NCI-H128 (cell line): ENCODE results near the gene AMN.
"Not testable (repeated sequence)": the region's sequence is repeated elsewhere in the genome, so short reads cannot be mapped to it uniquely, and the experiment has no call there.

Experiments used
- DNase-seq: peaks from one replicate; lab custom pipeline; 2025; ENCODE audit not compliant: unreplicated experiment; lab: John Stamatoyannopoulos, UW

The AMN gene

DNA sequence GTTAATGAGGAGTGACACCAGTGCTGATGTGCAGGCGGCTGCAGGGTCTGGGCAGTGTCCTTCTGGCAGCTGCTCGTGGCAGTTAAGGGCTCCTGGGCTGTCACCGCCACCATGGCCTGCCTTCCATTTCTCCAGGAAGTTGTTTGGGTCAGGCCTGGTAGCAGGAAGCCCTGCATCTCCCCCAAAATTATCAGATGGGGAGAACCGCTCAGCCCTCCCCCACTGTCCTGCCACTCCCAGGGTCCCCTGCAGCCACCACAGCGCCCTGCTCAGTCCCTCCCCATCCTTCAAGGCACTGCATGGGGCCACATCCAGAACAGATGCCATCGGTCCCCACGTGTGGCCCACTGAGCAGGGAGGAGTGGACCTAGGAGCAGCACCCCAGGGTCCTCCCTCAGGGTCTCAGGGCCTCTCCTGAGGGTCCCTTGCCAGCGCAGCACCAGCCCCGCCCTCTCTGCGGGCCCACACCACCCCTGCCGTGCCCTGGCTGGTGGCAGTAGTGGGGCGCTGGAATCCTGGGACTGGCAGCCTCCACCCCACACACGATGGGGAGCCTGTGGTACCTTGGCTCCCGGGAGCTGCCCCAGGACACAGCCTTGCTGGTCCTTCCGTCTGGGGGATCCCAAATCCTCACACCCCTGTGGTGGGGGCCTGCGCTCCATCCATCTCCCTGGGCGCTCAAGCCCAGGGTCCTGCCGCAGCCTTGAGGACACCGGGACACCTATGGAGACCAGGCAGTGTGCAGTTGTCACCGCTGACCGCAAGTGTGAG is 10.3 kb upstream of the AMN start:
- DNase-seq, result no peak

DNA sequence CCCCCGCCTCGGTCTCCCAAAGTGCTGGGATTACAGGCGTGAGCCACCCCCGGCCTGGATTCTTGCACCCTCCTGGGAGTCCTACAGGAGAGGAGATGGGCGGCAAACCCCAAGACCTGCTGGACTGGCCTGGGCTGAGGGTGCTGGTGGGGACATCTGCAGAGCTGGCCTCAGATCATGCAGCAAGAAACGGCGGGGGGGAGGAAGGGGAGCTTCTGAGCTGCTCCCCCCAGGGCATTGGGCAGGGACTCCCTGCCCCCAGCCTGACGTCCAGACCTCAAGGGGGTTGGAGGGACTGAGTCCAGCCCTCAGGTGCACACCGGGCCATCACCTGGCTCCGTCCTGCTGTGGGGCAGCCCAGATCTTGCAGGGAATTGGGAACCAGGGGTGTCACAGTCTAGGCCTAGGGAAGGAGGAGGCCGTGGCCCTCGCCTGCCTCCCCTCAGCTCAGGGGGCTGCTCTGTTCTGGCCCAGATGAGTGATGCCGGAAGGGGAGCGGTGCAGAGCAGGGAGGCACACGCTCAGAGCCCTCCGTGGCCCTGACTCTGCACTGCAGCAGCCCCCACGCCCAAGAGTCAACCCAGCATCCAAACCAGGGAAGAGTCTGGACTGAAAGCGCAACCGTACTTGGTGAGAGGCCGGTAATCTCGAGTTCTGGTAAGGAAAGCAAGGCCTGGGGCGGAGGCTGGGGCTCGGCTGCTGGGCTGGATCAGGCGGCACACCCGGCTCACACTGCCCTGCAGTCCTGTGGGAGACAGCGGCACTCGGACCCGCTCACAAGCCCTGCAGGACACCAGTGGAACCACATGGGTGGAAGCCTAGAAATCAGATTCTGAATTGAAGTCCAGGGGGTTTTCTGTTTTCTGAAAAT is 8.9 kb upstream of the AMN start:
- DNase-seq, result no peak

DNA sequence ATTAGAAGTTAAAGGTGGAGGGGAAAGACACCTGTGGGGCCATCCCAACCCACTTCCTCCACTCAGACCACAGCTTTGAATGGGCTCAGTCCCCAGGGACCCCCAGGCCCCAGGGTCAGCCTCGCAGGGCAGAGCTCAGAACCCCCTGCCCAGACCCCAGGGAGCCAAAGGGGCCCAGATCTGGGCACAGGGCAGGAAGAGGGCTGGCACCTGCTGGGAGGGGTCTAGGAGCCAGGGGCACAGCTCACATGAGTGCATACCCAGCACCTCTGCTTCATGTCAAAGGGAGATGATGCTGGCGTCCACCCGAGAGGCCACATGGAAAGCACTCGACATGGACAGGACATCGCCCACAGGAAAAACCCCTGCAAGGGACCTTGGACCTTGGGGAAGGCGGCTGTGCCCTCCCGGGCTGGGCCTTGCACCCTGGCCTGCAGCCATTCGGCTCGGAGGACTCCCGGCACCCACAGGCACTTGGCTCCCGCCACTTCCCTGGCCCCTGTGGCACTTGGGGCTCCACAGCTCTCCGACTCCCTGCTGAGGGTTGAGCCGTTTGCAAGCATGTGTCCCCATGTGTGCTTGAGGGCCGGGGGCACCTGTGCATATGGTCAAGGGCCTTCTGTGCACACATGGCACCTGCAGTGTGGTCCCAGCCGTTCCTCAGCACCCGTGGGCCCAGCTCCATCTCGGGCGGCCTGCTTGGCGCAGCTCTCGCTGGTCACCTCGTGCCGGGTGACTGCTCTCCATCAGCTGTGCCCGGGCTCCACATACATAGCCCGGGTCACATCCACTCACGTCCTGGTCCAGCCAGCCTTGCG is 7.8 kb upstream of the AMN start:
- DNase-seq, result no peak

DNA sequence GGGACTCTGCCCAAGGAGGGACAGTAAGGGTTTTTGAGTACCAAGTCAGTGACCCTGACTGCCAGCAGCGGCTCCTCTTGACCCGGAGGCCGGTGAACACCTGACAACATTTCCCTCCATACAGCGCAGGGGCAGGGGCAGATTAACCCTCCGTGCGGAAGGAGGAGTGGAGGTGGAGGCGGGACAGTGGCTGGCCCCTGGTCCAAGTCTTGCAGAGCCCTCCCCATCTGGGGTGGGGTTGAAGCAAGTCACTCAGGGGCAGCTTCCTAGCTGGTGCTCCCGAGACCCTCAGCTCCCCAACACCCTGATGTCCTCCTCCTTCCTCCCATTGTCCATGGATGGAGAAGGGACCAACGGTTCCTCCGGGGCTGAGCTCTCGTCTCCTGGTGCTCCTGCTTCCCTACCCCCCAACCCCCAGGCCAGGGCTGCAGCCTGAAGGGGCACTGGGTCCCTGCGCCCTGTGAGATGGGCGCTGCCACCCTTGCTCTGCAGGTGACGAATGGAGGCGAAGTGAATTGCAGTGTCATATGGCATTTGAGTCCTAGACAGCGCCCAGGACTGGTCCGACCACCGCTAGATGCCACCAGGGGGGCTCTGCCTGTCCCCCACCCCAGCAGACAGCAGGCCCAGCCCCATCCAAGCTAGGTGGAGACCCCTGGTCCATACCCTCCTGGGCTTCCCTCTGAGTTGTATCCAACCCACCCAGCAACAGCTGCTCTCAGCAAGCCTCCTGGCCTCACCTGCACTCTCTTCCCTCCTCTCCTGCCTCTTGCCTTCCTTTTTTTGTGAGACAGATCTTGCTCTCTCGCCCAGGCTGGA is 7.0 kb upstream of the AMN start:
- DNase-seq, result no peak

DNA sequence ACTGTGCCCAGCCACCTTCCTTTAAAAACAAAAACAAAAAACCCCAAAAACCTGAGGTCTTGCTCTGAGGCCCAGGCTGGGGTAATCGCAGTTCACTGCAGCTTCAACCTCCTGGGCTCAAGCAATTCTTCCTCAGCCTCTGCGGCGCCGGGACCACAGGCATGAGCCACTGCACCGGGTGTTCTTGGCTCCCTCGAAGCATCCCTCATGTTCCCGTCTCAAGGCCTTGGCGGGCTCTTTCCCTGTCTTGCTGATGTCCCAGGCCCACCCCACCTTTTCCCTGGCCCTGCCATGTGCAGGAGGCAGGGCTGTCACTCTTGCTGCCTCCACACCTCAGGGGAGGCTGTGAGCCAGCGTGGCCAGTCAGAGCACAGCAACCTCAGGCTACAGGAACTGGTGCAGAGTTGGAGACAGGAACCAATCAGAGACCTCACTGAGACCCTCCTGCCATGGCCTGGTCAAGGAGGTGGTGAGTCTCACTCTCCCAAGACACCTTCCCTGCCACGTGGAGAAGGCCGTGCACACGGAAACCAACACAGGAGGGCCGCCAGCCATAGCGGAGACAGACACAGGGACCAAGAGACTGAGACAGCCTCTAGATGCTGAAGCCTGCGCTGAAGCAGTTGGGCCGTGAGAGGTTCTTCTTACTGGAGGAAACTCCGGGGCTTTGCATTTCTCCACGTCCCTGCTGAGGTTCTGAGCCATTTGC is 6.0 kb upstream of the AMN start:
- no peak for DNase-seq

DNA sequence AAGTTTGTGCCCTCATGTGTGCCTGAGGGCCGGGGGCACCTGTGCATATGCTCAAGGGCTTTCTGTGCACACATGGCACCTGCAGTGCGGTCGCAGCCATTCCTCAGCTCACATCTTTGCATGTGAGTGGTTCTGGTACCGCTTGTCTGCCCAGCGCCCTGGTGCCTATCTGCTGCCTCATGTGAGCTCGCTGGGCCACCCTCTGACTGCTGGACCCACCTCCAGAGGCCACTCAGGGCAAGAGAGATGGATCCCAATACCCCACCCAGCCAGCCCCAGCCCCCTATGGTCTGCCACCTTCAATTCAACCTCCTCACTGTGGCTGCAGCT is 5.4 kb upstream of the AMN start:
- no peak for DNase-seq

DNA sequence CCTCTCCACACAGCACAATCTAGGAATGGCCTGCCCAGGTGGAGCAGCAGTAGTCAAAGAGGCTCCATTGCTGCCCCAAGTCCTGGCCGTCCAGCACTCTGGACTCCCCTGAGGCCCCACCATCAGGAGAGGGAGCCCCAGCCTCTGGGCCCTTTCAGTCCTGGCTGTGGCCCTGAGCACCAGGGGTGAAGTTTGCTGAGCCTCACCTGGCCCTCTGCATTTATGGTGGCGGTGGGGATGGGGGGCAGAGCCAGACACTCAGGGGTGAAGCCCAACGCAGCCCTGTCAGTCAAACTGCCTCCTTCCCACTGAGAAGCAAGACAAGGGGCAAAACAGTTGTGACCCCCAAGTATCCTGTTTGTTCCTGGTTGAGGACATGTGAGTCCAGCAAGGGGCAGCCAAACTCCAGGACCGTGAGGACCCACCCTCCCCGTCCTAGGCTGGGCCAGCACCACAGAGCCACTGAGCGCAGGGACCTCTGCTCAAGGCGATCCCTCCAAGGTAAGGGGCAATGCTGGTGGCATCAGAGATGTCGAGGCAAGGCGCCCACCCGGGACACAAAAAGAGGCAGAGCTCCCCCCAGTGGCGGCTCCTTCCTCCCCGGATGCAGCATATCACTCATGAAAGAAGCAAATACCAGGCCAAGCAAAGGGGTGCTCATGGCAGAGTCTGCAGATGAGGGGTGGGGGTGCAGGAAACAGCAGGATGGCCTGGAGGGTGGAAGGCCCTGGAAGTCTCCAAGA is 4.8 kb upstream of the AMN start:
- no peak for DNase-seq

DNA sequence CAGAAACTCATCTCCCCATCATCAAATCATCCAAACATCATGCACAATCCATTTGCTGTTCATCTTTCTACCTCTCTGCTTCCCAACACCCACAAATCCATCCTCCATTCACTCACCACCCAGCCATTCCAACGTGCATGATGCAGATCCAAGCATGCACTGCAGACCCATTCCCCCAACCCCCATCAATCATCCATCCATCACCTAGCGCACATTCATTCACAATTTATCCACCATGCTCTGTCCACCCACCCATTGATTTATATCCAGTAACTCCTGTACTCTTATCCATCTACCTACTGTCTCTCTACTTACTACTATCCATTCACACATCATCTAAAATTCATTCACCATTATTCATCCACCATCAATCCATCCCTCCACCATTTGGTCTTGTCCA is 4.0 kb upstream of the AMN start:
- DNase-seq, result no peak

DNA sequence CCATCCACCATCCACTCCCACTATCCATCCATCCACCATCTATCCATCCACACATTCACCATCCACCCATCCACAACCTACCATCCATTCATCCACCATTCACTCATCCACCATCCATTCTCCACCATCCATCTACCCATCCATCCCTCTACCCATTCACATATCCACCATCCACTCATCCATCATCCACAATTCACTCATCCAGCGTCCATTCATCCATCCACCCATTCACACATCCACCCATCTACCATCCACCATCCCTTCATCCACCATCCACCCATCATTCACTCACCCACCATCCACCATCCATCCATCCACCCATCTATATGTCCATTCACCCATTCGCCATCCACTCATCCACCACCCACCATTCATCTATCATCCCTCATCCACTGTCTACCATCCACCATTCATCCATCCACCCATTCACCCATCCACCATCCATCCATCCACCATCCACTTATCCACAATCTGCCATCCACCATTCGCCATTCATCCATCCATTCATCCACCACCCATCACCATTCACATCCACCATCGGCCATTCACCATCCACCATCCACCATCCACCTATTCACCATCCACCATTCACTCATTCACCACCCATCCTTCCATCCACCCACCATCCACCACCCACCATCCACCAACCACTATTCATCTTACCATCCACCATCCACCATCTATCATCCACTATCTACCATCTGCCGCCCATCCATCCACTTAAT is 2.0 kb upstream of the AMN start:
- DNase-seq, result no peak

DNA sequence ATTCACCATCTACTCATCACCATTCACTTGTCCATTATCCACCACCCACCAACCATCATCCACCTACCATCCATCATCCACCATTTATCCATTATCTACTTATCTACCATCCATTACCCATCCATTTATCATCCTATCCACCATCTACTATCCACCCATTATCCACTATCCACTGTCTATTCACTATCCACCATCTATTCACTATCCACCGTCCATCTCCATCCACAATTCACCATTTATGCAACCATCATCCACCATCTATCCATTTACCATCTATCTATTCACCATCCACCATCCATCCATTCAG is 1.5 kb upstream of the AMN start:
- DNase-seq, result no peak

DNA sequence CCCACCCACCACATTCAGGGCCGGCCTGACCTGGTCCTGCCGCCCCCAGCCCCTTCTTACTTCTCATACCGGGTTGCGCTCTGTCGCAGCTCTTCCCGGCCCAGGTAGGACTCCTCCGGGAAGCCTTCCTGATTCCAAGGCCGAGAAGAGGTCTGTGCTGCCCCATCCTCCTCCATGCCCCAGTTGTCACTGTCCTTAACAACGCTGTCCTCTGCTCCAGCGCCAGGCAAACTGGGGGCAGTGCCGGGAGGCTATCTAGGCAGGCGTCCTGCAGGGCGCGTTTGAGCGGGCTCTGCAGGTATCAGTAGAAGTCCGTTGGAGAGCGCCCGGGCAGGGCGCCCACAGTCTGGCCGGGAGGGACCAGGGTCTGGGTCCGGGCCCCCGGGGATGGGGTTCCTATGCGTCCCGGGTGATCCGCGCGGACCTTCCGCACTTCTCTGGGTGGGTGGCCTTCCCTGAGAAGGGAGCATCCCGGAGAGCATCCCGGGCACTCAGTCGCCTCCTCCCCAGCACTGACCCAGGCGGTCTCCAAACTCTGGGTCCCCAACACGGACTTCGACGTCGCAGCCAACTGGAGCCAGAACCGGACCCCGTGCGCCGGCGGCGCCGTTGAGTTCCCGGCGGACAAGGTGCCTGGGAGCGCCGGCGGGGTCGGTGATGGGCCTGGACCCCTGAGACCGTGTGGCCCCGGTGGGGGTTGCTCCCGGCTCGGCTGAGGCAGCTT is 900 bp downstream of the AMN start:
- DNase-seq, result no peak

DNA sequence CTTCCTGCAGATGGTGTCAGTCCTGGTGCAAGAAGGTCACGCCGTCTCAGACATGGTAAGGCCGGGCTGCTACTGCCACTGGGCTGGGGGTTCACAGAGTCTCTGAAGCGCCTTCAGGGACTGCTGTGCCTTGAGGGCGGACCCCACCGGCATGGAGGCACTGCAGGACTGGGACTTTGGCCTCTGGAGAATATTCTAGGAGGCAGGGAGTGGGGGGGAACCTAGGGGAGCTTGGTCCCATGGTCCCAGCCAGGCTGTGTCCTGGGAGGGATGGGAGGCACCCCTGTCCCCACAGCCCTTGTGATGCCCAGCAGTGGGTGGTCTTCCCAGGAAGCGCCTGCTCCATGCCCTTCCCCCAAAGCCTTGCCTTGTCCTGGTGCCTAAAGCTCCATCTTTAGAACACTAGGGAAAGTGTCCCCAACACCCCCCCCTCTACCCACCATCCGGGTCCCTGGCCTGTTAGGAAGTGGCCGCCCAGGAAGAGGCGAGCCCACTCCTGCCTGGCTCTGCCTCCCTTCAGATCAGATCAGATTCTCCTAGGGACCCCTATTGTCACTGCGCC is 1.5 kb downstream of the AMN start:
- no peak for DNase-seq

DNA sequence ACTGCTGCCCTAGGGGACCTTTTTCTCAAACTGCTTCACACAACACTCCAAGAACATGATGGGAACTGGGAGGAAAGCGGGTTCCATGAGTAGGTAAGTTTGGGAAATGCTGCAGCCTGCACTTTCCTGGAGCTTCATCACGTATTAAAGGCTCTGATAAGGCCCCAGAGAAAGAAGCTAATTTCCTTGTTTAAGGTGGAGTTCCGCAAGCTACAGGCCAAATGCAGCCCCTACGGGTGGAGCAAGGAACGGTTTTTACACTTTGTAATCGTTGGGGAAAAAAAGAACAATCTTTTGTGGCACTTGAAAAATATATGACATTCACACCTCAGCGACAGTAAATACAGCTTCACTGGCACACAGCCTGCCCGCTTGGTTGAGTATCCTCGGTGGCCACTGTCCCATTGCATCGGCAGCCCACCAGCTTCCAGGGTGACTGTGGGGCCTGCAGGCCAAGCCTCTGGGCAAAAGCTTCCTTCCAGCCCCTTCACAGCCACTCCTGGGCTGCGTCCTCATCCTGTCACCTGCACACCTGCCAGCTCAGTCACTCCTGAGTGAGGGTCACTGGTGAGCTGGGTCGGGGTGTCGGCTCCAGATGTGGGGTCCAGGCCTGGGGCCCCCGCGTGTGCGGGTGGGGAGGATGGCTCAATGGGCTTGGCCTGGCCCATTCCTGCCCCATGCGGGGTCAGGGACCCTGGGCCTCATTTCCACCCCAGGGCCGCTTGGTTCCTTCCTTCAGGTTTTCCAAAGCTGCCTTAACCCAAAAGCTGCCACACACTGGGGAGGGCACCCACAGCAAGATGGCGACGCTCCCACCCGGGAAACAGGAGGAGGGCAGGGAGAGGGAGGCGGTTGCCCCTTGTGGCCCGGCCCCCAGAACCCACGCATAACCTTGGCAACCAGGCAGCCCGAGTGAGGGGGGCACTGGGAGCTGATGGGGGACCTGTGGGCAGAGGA is 2.4 kb downstream of the AMN start:
- DNase-seq, result no peak

DNA sequence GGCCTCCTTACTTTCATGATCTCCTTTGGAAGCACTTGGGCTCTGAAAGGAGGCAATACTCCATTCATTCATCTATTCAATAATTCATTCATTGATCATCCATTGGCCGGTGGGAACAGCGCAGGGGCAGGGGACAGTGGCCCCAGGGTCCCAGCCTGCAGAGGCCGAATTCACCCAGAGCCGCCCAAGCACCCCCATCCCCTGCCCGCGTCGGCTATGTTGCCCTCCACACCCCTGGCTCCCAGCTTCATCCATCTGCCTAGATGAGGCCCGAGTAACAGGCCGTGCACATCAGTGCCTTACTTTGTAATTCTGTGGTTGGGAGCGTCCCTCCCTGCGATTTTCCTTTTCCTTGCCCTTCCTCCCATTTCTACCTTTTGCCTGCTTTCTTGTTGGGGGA is 3.2 kb downstream of the AMN start:
- no peak for DNase-seq

DNA sequence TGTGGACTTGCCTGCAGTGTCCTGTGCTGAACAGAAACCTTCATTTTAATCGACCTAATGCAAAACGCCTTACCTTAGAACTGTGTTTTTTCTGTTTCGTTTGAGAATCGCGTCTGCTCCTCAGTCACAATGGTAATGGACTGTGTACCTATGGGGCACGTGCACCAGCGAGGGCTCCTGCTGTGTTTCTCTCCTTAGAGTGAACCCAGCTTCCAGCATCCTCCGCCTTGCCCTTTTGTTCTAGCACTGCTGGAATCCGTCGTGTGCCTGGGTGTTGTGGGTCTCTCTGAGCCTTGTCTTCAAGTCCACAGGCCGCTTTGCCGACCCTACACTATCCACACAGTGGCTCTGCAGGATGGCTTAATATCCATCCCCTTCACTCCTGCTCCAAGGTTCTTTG is 3.6 kb downstream of the AMN start:
- no peak for DNase-seq

DNA sequence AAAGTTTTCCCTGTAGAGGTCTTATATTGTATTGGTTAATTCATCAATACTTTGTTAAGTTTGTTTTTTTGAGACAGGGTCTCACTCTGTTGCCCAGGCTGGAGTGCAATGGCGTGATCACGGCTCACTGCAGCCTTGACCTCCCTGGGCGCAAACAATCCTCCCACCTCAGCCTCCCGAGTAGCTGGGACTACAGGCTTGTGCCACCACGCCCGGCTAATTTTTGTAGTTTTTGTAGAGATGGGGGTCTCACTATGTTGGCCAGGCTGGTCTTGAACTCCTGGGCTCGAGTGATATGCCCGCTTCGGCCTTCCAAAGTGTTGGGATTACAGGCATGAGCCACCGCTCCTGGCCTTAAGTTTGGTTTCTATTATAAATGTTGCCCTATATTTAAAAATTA is 4.4 kb downstream of the AMN start:
- not testable (repeated sequence) for DNase-seq

DNA sequence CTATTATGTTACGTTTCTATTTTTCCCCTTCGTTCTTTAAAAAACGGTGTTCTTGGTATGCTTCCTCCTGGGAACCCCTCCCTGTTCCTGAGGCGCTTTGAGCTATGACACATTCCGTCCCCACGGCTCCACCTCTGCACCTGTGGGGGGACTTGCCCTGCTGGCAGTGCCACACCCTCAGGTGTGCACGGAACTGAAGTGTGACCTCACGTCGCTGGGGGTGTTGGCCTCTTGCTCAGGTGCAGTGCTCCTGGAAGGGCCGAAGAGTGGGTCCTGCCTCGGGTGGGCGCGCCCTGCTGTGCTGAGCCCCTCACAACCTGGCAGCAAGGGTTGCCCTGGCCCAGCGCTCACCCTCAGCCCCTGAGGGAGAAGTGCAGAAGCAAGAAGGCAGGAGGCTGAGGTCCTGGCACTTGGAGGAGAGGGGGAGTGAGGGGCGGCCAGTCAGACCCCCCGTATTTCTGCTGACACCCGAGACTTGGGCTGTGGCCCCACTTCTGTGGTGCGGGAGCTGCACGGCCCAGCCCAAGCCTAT is 4.9 kb downstream of the AMN start:
- no peak for DNase-seq
